C4-2B (cell line): ENCODE results near the gene ACP6.

ENCODE experiments used
- CTCF ChIP-seq: fragments of 450-650 bp; conservative IDR thresholded peaks from 2 replicates; pipeline ENCODE4 v1.5.1; 2017; ENCODE audit warnings: mild to moderate bottlenecking
- ZFX ChIP-seq: fragments of 450-650 bp; IDR thresholded peaks from 2 replicates; pipeline ENCODE4 v1.6.1; 2017

GRCh38 chr1:147700042-147701006, 30.0 kb upstream of the ACP6 start:
- TF ChIP-seq CTCF (peak; percentile 96), ZFX (no peak)
